ENCODE results near the gene NLRC5.

The NLRC5 gene

DNA sequence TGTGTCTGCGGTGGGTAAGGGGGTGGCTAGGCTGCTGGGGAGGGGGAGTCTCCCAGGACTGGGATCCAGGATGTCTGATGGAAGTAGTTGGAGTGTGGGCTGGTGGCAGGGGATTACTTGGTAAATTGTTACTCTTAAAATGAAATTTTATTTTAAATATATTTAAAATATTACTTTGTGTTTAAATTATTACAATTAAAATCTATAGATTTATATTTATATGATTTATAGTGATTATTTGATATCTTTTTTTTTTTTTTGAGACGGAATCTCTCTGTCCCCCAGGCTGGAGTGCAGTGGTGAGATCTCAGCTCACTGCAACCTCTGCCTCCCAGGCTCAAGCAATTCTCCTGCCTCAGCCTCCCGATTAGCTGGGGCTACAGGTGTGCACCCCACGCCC is 121.6 kb downstream of the NLRC5 start:
- TF ChIP-seq, protein P1, sequence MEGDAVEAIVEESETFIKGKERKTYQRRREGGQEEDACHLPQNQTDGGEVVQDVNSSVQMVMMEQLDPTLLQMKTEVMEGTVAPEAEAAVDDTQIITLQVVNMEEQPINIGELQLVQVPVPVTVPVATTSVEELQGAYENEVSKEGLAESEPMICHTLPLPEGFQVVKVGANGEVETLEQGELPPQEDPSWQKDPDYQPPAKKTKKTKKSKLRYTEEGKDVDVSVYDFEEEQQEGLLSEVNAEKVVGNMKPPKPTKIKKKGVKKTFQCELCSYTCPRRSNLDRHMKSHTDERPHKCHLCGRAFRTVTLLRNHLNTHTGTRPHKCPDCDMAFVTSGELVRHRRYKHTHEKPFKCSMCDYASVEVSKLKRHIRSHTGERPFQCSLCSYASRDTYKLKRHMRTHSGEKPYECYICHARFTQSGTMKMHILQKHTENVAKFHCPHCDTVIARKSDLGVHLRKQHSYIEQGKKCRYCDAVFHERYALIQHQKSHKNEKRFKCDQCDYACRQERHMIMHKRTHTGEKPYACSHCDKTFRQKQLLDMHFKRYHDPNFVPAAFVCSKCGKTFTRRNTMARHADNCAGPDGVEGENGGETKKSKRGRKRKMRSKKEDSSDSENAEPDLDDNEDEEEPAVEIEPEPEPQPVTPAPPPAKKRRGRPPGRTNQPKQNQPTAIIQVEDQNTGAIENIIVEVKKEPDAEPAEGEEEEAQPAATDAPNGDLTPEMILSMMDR (IDR thresholded peaks at IDR 0.05; ENCODE audit: low read depth, low read length): no peak
- no peak for DNase-seq (ENCODE audit: extremely low read depth, low read depth)

DNA sequence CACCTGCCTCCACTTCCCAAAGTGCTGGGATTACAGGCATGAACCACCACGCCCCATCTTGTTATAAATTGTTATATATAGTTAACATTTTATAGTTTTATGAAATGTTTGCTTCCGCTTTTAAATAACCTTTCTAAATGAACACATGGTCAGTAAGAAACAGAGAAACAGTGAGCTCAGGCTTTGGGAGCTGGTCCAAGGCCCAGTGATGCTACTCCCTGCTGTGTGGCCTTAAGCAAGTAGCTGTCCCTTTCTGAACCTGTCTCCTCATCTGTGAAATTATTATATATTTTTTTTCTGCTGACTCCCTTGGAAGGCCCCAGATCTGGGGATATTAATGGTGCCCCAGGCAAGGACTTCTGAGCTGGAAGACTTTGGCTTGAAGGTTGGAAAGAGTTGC is 122.1 kb downstream of the NLRC5 start:
- DNase-seq (ENCODE audit: extremely low read depth, low read depth): no peak
- TF ChIP-seq, protein P1 (IDR thresholded peaks at IDR 0.05; ENCODE audit: low read depth, low read length): no peak

DNA sequence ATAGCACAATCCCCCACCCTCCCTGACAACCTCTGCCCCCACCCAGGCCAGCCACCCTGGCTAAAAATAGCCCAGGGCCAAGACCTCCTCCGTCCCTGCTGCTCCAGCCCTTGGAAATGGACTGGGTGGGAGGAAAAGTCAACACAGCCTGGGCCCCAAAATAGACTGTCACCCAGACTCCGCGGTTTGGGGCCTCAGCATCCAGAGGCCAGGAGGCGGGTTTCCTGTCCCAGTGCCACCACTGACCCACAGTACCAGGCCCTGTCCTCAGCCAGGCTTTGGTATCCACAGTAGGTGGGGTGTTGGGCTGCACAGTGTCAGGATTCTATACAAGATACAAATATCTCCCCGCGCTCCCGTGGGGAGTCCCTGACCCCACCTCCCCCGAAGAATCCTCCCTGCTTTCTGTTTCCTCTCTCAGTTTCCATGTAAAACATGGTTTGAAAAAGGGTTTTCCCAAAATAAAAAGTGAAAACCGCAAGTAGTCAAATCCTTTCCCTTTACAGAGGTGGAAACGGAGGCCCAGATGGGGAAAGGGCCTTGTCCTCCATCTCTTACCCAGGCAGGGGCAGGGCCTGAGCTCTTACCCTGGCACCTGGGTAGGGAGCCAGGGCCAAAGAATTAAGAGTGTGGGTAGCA is 123.2 kb downstream of the NLRC5 start:
- TF ChIP-seq, protein P1 (IDR thresholded peaks at IDR 0.05; ENCODE audit: low read depth, low read length): no peak
- no peak for DNase-seq (ENCODE audit: extremely low read depth, low read depth)

DNA sequence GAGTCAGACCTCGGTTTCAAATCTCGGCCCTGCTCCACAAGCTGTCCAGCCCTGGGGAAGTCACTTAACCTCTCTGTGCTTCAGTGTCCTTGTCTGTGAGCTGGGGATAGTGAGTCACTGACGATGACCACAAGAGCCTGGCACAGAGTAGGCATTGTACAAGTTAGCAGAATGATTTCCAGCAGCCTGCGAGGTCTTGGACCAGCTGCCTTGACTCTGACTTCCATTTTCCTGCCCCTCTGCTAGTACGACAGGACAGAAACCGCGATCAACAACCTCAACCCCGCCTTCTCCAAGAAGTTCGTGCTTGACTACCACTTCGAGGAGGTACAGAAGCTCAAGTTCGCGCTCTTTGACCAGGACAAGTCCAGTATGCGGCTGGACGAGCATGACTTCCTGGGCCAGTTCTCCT is 123.7 kb downstream of the NLRC5 start:
- no peak for DNase-seq (ENCODE audit: extremely low read depth, low read depth)

DNA sequence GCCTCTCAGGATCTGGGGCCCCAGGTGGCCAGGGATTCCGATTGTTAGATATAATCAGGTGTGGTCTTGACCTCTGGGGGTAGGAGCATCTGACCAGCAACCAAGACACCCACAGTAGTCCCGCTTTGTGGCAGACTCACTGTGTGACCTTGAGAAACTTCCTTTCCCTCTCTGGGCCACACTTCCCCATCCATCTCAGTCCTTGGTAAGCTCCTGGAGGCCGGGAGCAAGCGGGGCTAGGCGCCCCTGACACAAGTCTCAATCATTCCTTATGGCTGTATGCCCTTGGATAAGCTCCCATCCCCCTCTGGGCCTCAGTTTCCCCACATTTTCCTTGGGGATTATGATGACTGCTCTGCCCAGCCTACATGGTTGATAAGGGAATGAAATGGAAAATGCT is 124.3 kb downstream of the NLRC5 start:
- TF ChIP-seq, protein P1 (IDR thresholded peaks at IDR 0.05; ENCODE audit: low read depth, low read length): no peak
- no peak for DNase-seq (ENCODE audit: extremely low read depth, low read depth)

More for the DNA sequence above, 123.7 kb downstream of the NLRC5 start:
- TF ChIP-seq, protein P1 (IDR thresholded peaks at IDR 0.05; ENCODE audit: low read depth, low read length): no peak

- DNase-seq (ENCODE audit: extremely low read depth, low read depth): no peak
These were observed 125.8 kb downstream of the NLRC5 start for GRCh38 chr16:57115168-57115513.

DNA sequence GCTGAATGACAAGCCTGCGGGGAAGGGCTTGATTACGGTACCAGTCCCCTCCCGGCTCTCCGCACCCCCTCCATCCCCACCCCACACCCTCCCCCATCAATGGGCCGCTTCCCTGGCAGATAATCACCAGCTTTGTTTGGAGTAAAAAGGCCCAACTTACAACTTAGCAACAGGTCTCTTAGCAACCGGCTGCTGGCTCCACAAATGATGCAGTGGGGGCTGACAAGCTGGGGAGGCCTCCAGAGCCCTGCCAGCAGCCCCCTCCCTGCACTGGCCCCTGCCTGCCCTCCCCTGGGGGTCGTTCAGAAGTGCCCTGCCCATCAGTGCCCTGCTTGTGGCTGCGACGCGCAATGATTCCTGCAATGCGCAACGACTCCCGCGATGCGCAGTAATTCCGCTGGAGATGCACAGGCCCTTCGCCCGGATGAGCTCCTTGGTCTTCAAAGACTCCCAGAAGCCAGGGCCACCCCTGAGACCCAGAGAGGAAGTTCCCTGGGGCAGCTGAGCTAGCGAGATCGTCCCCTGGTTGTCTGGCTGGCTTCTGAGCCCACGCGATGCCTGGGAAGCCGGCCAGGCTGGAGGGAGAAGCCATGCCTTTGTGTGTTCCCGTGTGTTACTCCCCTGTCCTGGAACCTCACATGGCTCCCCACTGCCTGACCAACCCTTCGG is 126.3 kb downstream of the NLRC5 start:
- DNase-seq (ENCODE audit: extremely low read depth, low read depth): no peak
- TF ChIP-seq, protein P1 (IDR thresholded peaks at IDR 0.05; ENCODE audit: low read depth, low read length): no peak

More at GRCh38 chr16:57115168-57115513, 125.8 kb downstream of the NLRC5 start:
- TF ChIP-seq, protein P1 (IDR thresholded peaks at IDR 0.05; ENCODE audit: low read depth, low read length): no peak
